ENCODE results near the gene POU6F1. TPM values are rescaled to one million over a fixed set of nuclear protein-coding genes. Genes with fewer than 3 reads are reported as not detected.

POU6F1 gene
- total and polyA plus RNA-seq, 2 of the 8 experiments (the other 6 are each of a cell fraction or from before 2014, with no cell fraction given): 5.6 to 8.7 TPM

DNA sequence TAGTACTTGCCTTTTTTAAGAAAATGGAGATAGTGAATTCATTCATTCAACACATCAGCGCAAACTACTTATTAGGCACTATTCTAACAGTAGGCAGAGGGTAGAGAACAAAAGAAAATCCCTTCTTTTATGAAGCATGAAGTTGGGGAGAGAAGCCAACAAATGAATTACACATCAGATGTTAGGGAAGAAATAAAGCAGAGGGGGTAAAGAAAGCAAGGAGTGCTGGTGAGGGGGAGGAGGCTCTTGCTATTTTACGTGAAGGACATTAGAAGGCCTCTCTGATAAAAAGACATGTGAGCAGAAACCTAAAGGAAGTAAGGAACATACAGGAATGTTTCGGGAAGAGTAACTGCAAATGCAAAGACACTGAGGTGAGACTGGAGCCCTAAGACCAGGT lies 67.1 kb downstream of the POU6F1 start (continued):
- TF ChIP-seq, protein P1, sequence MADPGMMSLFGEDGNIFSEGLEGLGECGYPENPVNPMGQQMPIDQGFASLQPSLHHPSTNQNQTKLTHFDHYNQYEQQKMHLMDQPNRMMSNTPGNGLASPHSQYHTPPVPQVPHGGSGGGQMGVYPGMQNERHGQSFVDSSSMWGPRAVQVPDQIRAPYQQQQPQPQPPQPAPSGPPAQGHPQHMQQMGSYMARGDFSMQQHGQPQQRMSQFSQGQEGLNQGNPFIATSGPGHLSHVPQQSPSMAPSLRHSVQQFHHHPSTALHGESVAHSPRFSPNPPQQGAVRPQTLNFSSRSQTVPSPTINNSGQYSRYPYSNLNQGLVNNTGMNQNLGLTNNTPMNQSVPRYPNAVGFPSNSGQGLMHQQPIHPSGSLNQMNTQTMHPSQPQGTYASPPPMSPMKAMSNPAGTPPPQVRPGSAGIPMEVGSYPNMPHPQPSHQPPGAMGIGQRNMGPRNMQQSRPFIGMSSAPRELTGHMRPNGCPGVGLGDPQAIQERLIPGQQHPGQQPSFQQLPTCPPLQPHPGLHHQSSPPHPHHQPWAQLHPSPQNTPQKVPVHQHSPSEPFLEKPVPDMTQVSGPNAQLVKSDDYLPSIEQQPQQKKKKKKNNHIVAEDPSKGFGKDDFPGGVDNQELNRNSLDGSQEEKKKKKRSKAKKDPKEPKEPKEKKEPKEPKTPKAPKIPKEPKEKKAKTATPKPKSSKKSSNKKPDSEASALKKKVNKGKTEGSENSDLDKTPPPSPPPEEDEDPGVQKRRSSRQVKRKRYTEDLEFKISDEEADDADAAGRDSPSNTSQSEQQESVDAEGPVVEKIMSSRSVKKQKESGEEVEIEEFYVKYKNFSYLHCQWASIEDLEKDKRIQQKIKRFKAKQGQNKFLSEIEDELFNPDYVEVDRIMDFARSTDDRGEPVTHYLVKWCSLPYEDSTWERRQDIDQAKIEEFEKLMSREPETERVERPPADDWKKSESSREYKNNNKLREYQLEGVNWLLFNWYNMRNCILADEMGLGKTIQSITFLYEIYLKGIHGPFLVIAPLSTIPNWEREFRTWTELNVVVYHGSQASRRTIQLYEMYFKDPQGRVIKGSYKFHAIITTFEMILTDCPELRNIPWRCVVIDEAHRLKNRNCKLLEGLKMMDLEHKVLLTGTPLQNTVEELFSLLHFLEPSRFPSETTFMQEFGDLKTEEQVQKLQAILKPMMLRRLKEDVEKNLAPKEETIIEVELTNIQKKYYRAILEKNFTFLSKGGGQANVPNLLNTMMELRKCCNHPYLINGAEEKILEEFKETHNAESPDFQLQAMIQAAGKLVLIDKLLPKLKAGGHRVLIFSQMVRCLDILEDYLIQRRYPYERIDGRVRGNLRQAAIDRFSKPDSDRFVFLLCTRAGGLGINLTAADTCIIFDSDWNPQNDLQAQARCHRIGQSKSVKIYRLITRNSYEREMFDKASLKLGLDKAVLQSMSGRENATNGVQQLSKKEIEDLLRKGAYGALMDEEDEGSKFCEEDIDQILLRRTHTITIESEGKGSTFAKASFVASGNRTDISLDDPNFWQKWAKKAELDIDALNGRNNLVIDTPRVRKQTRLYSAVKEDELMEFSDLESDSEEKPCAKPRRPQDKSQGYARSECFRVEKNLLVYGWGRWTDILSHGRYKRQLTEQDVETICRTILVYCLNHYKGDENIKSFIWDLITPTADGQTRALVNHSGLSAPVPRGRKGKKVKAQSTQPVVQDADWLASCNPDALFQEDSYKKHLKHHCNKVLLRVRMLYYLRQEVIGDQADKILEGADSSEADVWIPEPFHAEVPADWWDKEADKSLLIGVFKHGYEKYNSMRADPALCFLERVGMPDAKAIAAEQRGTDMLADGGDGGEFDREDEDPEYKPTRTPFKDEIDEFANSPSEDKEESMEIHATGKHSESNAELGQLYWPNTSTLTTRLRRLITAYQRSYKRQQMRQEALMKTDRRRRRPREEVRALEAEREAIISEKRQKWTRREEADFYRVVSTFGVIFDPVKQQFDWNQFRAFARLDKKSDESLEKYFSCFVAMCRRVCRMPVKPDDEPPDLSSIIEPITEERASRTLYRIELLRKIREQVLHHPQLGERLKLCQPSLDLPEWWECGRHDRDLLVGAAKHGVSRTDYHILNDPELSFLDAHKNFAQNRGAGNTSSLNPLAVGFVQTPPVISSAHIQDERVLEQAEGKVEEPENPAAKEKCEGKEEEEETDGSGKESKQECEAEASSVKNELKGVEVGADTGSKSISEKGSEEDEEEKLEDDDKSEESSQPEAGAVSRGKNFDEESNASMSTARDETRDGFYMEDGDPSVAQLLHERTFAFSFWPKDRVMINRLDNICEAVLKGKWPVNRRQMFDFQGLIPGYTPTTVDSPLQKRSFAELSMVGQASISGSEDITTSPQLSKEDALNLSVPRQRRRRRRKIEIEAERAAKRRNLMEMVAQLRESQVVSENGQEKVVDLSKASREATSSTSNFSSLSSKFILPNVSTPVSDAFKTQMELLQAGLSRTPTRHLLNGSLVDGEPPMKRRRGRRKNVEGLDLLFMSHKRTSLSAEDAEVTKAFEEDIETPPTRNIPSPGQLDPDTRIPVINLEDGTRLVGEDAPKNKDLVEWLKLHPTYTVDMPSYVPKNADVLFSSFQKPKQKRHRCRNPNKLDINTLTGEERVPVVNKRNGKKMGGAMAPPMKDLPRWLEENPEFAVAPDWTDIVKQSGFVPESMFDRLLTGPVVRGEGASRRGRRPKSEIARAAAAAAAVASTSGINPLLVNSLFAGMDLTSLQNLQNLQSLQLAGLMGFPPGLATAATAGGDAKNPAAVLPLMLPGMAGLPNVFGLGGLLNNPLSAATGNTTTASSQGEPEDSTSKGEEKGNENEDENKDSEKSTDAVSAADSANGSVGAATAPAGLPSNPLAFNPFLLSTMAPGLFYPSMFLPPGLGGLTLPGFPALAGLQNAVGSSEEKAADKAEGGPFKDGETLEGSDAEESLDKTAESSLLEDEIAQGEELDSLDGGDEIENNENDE (IDR thresholded peaks at IDR 0.05; ENCODE audit: insufficient replicate concordance, low read length): no peak
- no peak for TF ChIP-seq CREB1 (IDR thresholded peaks at IDR 0.05)
- no peak for TF ChIP-seq GABPA (IDR thresholded peaks at IDR 0.05; ENCODE audit: borderline replicate concordance, insufficient read depth, low read length)
- no peak for TF ChIP-seq CEBPB (IDR thresholded peaks at IDR 0.05; ENCODE audit: low read depth, low read length)
- no peak for TF ChIP-seq TAF1 (IDR thresholded peaks at IDR 0.05; ENCODE audit: low read depth, low read length)
- no peak for TF ChIP-seq EGR1 (IDR thresholded peaks at IDR 0.05; ENCODE audit: borderline replicate concordance, low read depth, low read length)
- TF ChIP-seq, protein P2, sequence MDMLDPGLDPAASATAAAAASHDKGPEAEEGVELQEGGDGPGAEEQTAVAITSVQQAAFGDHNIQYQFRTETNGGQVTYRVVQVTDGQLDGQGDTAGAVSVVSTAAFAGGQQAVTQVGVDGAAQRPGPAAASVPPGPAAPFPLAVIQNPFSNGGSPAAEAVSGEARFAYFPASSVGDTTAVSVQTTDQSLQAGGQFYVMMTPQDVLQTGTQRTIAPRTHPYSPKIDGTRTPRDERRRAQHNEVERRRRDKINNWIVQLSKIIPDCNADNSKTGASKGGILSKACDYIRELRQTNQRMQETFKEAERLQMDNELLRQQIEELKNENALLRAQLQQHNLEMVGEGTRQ (IDR thresholded peaks at IDR 0.05; ENCODE audit: low read length): no peak
- no peak for TF ChIP-seq JUN (IDR thresholded peaks at IDR 0.05; ENCODE audit: low read depth, low read length)
- TF ChIP-seq FOSL1 (IDR thresholded peaks at IDR 0.05; ENCODE audit: insufficient read depth, low read depth, low read length): no peak
- no peak for TF ChIP-seq KDM5A (IDR thresholded peaks at IDR 0.05; ENCODE audit: low read length)
- TF ChIP-seq RNF2 (IDR thresholded peaks at IDR 0.05; ENCODE audit: borderline replicate concordance, low read depth, low read length, missing control alignments, poor library complexity, severe bottlenecking): no peak

Data from H1 (cell line).